H1 (cell line): ENCODE data around the gene ADH1B. TPM values are rescaled to one million over a fixed set of nuclear protein-coding genes. Genes with fewer than 3 reads are reported as not detected.

Experiments used
- CTCF ChIA-PET: fragments of 300-600 bp; sonication (Branson Sonifier 250); formaldehyde crosslinking; loops from one replicate; lab custom pipeline; 2021; ENCODE audit not compliant: partially characterized antibody; lab: Charles Lee
- POLR2A ChIA-PET: fragments of 300-600 bp; sonication (Branson Sonifier 250); formaldehyde crosslinking; loops from one replicate; lab custom pipeline; 2021; ENCODE audit warnings: inconsistent platforms; ENCODE audit not compliant: partially characterized antibody; lab: Charles Lee
- DNase-seq, 2 experiments: peaks; one replicate each; pipeline versions ENCODE4 v3.0.0 to v3.0.0-alpha.2; 2010 to 2022; ENCODE audit warnings: low spot score in 2 of 2, low read depth in 1 of 2, mixed read lengths in 1 of 2
- FAIRE-seq: peaks from 2 replicates; lab custom pipeline; 2011; peaks lifted over from hg19 to GRCh38; lab: Jason Lieb, UNC
- H2AFZ ChIP-seq: 2 replicates; pipeline ENCODE4 v1.8.1; 2012; ENCODE audit warnings: low read length, inconsistent platforms
- H2AK5ac ChIP-seq: 2 replicates; pipeline ENCODE4 v1.6.1; 2013; ENCODE audit warnings: low read depth, low read length
- H2BK120ac ChIP-seq: replicated peaks from 2 replicates; pipeline ENCODE3; 2013; ENCODE audit warnings: low read depth, low read length, inconsistent platforms
- H2BK12ac ChIP-seq: 2 replicates; pipeline ENCODE4 v1.6.1; 2013; ENCODE audit warnings: low read depth, low read length
- H2BK15ac ChIP-seq: 2 replicates; pipeline ENCODE4 v1.6.1; 2013; ENCODE audit warnings: low read length
- H2BK20ac ChIP-seq: 2 replicates; pipeline ENCODE4 v1.6.1; 2013; ENCODE audit warnings: low read length
- H2BK5ac ChIP-seq: 2 replicates; pipeline ENCODE4 v1.6.1; 2013; ENCODE audit warnings: low read depth, low read length
- H3K14ac ChIP-seq: 2 replicates; pipeline ENCODE4 v1.6.1; 2013; ENCODE audit warnings: inconsistent platforms; ENCODE audit not compliant: insufficient read length
- H3K18ac ChIP-seq: 2 replicates; pipeline ENCODE4 v1.6.1; 2013; ENCODE audit warnings: low read length; ENCODE audit errors: extremely low read depth
- H3K23ac ChIP-seq: 2 replicates; pipeline ENCODE4 v1.6.1; 2013; ENCODE audit warnings: inconsistent platforms; ENCODE audit not compliant: insufficient read length
- H3K23me2 ChIP-seq: 2 replicates; pipeline ENCODE4 v1.6.1; 2013; ENCODE audit warnings: low read depth, low read length
- H3K27ac ChIP-seq: 2 replicates; pipeline ENCODE4 v1.6.1; 2011; ENCODE audit warnings: low read depth, low read length, inconsistent platforms
- H3K27me3 ChIP-seq, 4 experiments: replicated peaks in 1 of 4; 1 replicate in 1 of 4; 2 replicates in 3 of 4; pipeline versions ENCODE4 v1.6.1 to v1.8.1; 2011 to 2013; ENCODE audit warnings: low read length in 3 of 4, mild to moderate bottlenecking in 3 of 4, inconsistent platforms in 2 of 4, mixed read lengths in 2 of 4, moderate library complexity in 1 of 4; ENCODE audit not compliant: control insufficient read depth in 3 of 4, insufficient read depth in 3 of 4; ENCODE audit errors: extremely low read depth in 1 of 4
- H3K36me3 ChIP-seq, 4 experiments: 2 replicates each; pipeline versions ENCODE4 v1.6.1 to v1.8.1; 2011 to 2013; ENCODE audit warnings: mild to moderate bottlenecking in 4 of 4, low read length in 3 of 4, moderate library complexity in 2 of 4, control low read depth in 1 of 4, inconsistent platforms in 1 of 4; ENCODE audit not compliant: insufficient read depth in 4 of 4, control insufficient read depth in 2 of 4
- H3K4ac ChIP-seq: replicated peaks from 2 replicates; pipeline ENCODE3; 2013; ENCODE audit warnings: low read length, low read depth, mixed read lengths, inconsistent platforms; ENCODE audit not compliant: insufficient read length
- H3K4me1 ChIP-seq, 4 experiments: replicated peaks in 1 of 4; 1 replicate in 1 of 4; 2 replicates in 3 of 4; pipeline versions ENCODE4 v1.6.1 to v1.8.1; 2011 to 2013; ENCODE audit warnings: low read length in 3 of 4, inconsistent platforms in 2 of 4, mixed read lengths in 1 of 4; ENCODE audit not compliant: insufficient read depth in 4 of 4, control insufficient read depth in 3 of 4
- H3K4me2 ChIP-seq, 2 experiments: 2 replicates each; pipeline versions ENCODE4 v1.6.1 to v1.8.1; 2011 to 2013; ENCODE audit warnings: low read depth in 2 of 2, low read length in 2 of 2, control low read depth in 1 of 2, inconsistent platforms in 1 of 2, mild to moderate bottlenecking in 1 of 2; ENCODE audit not compliant: insufficient read depth in 1 of 2
- H3K4me3 ChIP-seq, 4 experiments: fragments of 200-600, 300-600 bp in 1 of 4; sonication (generic), shearing (Covaris generic), sonication (Bioruptor Twin) in 1 of 4; 2 replicates each; pipeline versions ENCODE4 v1.5.1 to v1.8.1; 2011 to 2016; ENCODE audit warnings: low read length in 4 of 4, low read depth in 3 of 4, control low read depth in 2 of 4, inconsistent platforms in 2 of 4, mild to moderate bottlenecking in 2 of 4, mixed read lengths in 1 of 4, moderate library complexity in 1 of 4; ENCODE audit not compliant: insufficient read depth in 2 of 4; ENCODE audit errors: extremely low read depth in 1 of 4
- H3K56ac ChIP-seq: replicated peaks from 2 replicates; pipeline ENCODE3; 2013; ENCODE audit warnings: low read depth, mild to moderate bottlenecking, mixed read lengths, low read length, inconsistent platforms; ENCODE audit not compliant: insufficient read length
- H3K79me1 ChIP-seq: 2 replicates; pipeline ENCODE4 v1.6.1; 2013; ENCODE audit warnings: low read depth, low read length, control low read depth
- H3K79me2 ChIP-seq, 2 experiments: 2 replicates each; pipeline versions ENCODE4 v1.6.1 to v1.8.1; 2012 to 2013; ENCODE audit warnings: low read length in 2 of 2, mild to moderate bottlenecking in 2 of 2, inconsistent platforms in 1 of 2; ENCODE audit not compliant: insufficient read depth in 2 of 2, control insufficient read depth in 1 of 2
- H3K9ac ChIP-seq, 4 experiments: replicated peaks in 1 of 4; 1 replicate in 1 of 4; 2 replicates in 3 of 4; pipeline versions ENCODE4 v1.6.1 to v1.8.1; 2011 to 2013; ENCODE audit warnings: low read depth in 3 of 4, low read length in 3 of 4, control low read depth in 2 of 4, mild to moderate bottlenecking in 2 of 4, moderate library complexity in 2 of 4, inconsistent platforms in 1 of 4; ENCODE audit errors: extremely low read depth in 1 of 4
- H3K9me3 ChIP-seq, 2 experiments: 2 replicates each; pipeline versions ENCODE4 v1.6.1 to v1.8.1; 2012 to 2013; ENCODE audit warnings: mild to moderate bottlenecking in 2 of 2, moderate library complexity in 2 of 2, control low read depth in 1 of 2, inconsistent platforms in 1 of 2, low read depth in 1 of 2, low read length in 1 of 2, mixed read lengths in 1 of 2; ENCODE audit not compliant: insufficient read depth in 2 of 2
- H4K20me1 ChIP-seq, 2 experiments: replicated peaks in 1 of 2; 2 replicates each; pipeline versions ENCODE3 to v1.8.1; 2011 to 2013; ENCODE audit warnings: inconsistent platforms in 2 of 2, low read length in 2 of 2, mild to moderate bottlenecking in 1 of 2; ENCODE audit not compliant: insufficient read depth in 2 of 2, control insufficient read depth in 1 of 2
- H4K5ac ChIP-seq: 2 replicates; pipeline ENCODE4 v1.6.1; 2013; ENCODE audit warnings: low read length, low read depth, mixed read lengths, inconsistent platforms; ENCODE audit not compliant: insufficient read length
- H4K8ac ChIP-seq: 2 replicates; pipeline ENCODE4 v1.8.0; 2013; ENCODE audit warnings: mild to moderate bottlenecking, moderate library complexity, low read length, inconsistent platforms; ENCODE audit not compliant: insufficient read depth; ENCODE audit errors: extremely low read depth
- H4K91ac ChIP-seq: replicated peaks from 2 replicates; pipeline ENCODE3; 2013; ENCODE audit warnings: low read length, mixed read lengths, inconsistent platforms; ENCODE audit not compliant: insufficient read length
- CHD2 ChIP-seq: IDR thresholded peaks from 2 replicates; pipeline ENCODE4 v1.6.1; 2012; ENCODE audit warnings: low read length, improper control_type of control experiment
- EZH2 ChIP-seq: fragments of 200-600 bp; sonication (generic); IDR thresholded peaks from 2 replicates; pipeline ENCODE4 v1.7.1; 2012; ENCODE audit warnings: low read depth, mild to moderate bottlenecking, moderate library complexity, low read length, inconsistent platforms; ENCODE audit not compliant: severe bottlenecking
- SP4 ChIP-seq: IDR thresholded peaks from 2 replicates; pipeline ENCODE4 v1.6.1; 2012; ENCODE audit warnings: low read length, inconsistent platforms
- WGBS, 2 experiments: shearing (Covaris generic) in 1 of 2; methylation state at CpG; one replicate each; pipeline versions ENCODE4 v1.1.6 to v1.1.7; 2013 to 2015; ENCODE audit warnings: low lambda C conversion rate in 2 of 2, mixed read lengths in 2 of 2, inconsistent platforms in 1 of 2, low coverage in 1 of 2, missing lambda C conversion rate in 1 of 2; ENCODE audit not compliant: insufficient replicate concordance in 2 of 2, insufficient coverage in 1 of 2, insufficient read length in 1 of 2; ENCODE audit errors: extremely low coverage in 1 of 2, missing lambda C conversion rate in 1 of 2; 5-methylcytosine and 5-hydroxymethylcytosine counted together
- polyA plus RNA-seq, 7 experiments: library from polyadenylated mRNA; depleted of rRNA in 3 of 7; stranded (reverse) in 5 of 7; unstranded in 2 of 7; fragments of >200 nt in 5 of 7; fragments of 200-250 nt in 2 of 7; gene quantifications; 1 replicate in 5 of 7; 2 replicates in 1 of 7; 4 replicates in 1 of 7; pipeline versions ENCODE4 v1.2.1 to v1.2.3, GENCODE V29; 2011 to 2013; ENCODE audit warnings: missing spikeins in 2 of 7, mixed read lengths in 2 of 7
- total RNA-seq: library from RNA; stranded (reverse); fragmentation: NEBNext Ultra II Directional; extraction: Animal tissue kit (Norgen Biotek cat#: 25700); gene quantifications from 2 replicates; pipeline ENCODE4 v1.2.1, GENCODE V29; 2021

ADH1B gene
- total and polyA plus RNA-seq, 2 of the 8 experiments (the other 6 are each of a cell fraction or from before 2014, with no cell fraction given): not detected

DNA sequence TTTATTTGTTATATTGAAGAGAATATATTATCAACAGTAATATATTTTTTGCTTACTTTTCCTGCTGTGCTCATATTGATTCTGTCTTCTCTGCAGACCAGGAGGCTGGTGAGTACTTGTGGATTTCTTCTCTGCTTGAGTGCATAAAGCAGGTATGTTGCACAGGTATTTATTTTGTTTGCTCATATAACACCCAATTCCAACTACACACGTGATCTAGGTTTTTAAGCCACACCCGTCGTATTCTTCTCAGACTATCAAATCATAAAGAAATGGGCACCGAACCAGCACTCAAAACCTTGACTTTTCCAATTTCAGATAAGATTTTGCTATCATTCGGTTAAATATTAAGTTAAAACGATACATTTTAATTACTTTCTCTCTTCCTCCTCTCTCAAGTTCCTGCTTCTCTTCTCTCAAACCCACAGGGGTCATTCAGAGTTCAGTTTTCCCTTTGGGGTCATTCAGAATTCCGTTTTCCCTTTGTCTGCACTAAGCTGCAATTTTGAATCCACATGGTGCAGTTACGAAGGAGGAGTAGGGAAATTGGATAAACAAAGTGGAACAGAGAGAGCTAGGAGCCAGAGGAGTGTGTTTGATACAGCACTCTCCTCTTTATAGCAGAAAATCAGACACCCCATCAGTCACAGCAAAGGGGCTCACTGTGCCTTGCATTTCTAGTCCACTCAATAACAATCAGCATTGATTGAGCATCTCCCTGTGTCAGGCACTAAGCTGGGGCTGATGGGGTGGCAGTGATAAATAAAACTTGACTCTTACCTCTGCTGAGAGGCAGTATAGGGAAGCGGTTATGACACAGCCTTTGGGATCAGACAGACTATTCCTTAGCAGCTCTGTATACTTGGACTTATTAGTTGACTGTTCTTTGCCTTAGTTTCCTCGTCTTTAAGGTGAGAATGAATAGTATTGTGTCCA is 31.7 kb upstream of the ADH1B start, which contains the start of gene ADH1C:
Gene ADH1C (minus strand): TSS at position 145 of the 936 bp plus-strand sequence. CDS start 71 bp downstream, at position 74.
- Histone ChIP-seq H2AK5ac (no peak within 1 kb of the TSS), H3K27ac (no peak within 1 kb of the TSS), H3K79me2 (no peaks in the 10 kb centered on the region), H4K5ac (no peak within 1 kb of the TSS), H3K18ac (no peak within 1 kb of the TSS), H2BK12ac (no peak within 1 kb of the TSS), H2BK5ac (no peak within 1 kb of the TSS), H3K4me2 (no peak within 1 kb of the TSS), H4K91ac (no peak within 1 kb of the TSS), H3K9me3 (no peaks in the 10 kb centered on the region), H4K8ac (no peak within 1 kb of the TSS), H3K9ac (no peak within 1 kb of the TSS), H3K4ac (no peak within 1 kb of the TSS), H3K4me3 (no peak within 1 kb of the TSS), H2AFZ (no peak within 1 kb of the TSS), H2BK120ac (no peak within 1 kb of the TSS), H3K14ac (no peak within 1 kb of the TSS), H3K36me3 (no peaks in the 10 kb centered on the region), H4K20me1 (no peaks in the 10 kb centered on the region), H3K27me3 (no peaks in the 10 kb centered on the region), H3K23ac (no peak within 1 kb of the TSS), H2BK20ac (no peak within 1 kb of the TSS), H2BK15ac (no peak within 1 kb of the TSS), H3K4me1 (no peaks in the 10 kb centered on the region), H3K23me2 (no peaks in the 10 kb centered on the region), H3K79me1 (no peaks in the 10 kb centered on the region), H3K56ac (no peak within 1 kb of the TSS)
- CTCF ChIA-PET: no interaction called here
- WGBS, 2 experiments: 78 to 100% methylated on average over 1 to 10 of the region's 10 CpGs
- POLR2A ChIA-PET: no interaction called here
- DNase-seq (no peak), FAIRE-seq (no peak)
- TF ChIP-seq SP4: no peak
- TF ChIP-seq CHD2: no peak
- no peak for TF ChIP-seq EZH2
